PC-3 (cell line): Measurements from ENCODE around the gene GXYLT2.

Experiments
- CTCF ChIP-seq: fragments of 300-600 bp; sonication (generic); conservative IDR thresholded peaks from 2 replicates; pipeline ENCODE4 v1.5.1; 2017; ENCODE audit warnings: antibody characterized with exemption, low read depth, mild to moderate bottlenecking, low read length
- EZH2 ChIP-seq: fragments of 300-600 bp; sonication (generic); IDR thresholded peaks from one replicate; pipeline ENCODE4 v1.6.1; 2017; ENCODE audit warnings: antibody characterized with exemption, mild to moderate bottlenecking, low read length; ENCODE audit not compliant: unreplicated experiment
- EZH2phosphoT487 ChIP-seq: fragments of 300-600 bp; sonication (generic); IDR thresholded peaks from 2 replicates; pipeline ENCODE4 v1.6.1; 2018; ENCODE audit warnings: mild to moderate bottlenecking, antibody characterized with exemption, low read length, borderline replicate concordance

GRCh38 chr3:72900048-72900447 is 12.2 kb downstream of the GXYLT2 start:
- TF ChIP-seq CTCF = no peak
- no peak for TF ChIP-seq EZH2
- no peak for TF ChIP-seq EZH2phosphoT487
